ENCODE results near the gene CST3.
"Not testable (repeated sequence)": the region's sequence is repeated elsewhere in the genome, so short reads cannot be mapped to it uniquely, and the experiment has no call there.

DNA sequence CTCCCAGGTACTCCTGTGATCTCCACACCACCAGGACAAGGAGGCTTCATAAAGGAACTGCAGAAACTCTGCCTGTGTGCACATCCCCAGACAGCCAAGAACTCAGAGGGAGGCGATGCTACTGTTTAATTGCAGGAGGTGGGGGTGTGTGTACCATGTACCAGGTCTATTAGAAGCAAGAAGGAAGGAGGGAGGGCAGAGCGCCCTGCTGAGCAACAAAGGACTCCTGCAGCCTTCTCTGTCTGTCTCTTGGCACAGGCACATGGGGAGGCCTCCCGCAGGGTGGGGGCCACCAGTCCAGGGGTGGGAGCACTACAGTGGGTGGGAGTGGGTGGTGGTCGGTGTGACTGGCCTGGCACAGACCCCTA lies 47.8 kb upstream of the CST3 start:
- not testable (repeated sequence) for TF ChIP-seq POLR2AphosphoS5 (IDR thresholded peaks at IDR 0.05); MXI1 (conservative IDR thresholded peaks at IDR 0.05; ENCODE audit: poor library complexity, severe bottlenecking); SMC3 (conservative IDR thresholded peaks at IDR 0.05; ENCODE audit: poor library complexity); EZH2 (IDR thresholded peaks at IDR 0.05; ENCODE audit: borderline replicate concordance, insufficient read depth, low read length, poor library complexity, severe bottlenecking); TAF1 (IDR thresholded peaks at IDR 0.05; ENCODE audit: low read depth); RAD21 (conservative IDR thresholded peaks at IDR 0.05); EP300 (conservative IDR thresholded peaks at IDR 0.05; ENCODE audit: poor library complexity, severe bottlenecking)
- TF ChIP-seq, protein P1, sequence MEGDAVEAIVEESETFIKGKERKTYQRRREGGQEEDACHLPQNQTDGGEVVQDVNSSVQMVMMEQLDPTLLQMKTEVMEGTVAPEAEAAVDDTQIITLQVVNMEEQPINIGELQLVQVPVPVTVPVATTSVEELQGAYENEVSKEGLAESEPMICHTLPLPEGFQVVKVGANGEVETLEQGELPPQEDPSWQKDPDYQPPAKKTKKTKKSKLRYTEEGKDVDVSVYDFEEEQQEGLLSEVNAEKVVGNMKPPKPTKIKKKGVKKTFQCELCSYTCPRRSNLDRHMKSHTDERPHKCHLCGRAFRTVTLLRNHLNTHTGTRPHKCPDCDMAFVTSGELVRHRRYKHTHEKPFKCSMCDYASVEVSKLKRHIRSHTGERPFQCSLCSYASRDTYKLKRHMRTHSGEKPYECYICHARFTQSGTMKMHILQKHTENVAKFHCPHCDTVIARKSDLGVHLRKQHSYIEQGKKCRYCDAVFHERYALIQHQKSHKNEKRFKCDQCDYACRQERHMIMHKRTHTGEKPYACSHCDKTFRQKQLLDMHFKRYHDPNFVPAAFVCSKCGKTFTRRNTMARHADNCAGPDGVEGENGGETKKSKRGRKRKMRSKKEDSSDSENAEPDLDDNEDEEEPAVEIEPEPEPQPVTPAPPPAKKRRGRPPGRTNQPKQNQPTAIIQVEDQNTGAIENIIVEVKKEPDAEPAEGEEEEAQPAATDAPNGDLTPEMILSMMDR (IDR thresholded peaks at IDR 0.05; ENCODE audit: poor library complexity, severe bottlenecking): not testable (repeated sequence)
- TF ChIP-seq, protein P2, sequence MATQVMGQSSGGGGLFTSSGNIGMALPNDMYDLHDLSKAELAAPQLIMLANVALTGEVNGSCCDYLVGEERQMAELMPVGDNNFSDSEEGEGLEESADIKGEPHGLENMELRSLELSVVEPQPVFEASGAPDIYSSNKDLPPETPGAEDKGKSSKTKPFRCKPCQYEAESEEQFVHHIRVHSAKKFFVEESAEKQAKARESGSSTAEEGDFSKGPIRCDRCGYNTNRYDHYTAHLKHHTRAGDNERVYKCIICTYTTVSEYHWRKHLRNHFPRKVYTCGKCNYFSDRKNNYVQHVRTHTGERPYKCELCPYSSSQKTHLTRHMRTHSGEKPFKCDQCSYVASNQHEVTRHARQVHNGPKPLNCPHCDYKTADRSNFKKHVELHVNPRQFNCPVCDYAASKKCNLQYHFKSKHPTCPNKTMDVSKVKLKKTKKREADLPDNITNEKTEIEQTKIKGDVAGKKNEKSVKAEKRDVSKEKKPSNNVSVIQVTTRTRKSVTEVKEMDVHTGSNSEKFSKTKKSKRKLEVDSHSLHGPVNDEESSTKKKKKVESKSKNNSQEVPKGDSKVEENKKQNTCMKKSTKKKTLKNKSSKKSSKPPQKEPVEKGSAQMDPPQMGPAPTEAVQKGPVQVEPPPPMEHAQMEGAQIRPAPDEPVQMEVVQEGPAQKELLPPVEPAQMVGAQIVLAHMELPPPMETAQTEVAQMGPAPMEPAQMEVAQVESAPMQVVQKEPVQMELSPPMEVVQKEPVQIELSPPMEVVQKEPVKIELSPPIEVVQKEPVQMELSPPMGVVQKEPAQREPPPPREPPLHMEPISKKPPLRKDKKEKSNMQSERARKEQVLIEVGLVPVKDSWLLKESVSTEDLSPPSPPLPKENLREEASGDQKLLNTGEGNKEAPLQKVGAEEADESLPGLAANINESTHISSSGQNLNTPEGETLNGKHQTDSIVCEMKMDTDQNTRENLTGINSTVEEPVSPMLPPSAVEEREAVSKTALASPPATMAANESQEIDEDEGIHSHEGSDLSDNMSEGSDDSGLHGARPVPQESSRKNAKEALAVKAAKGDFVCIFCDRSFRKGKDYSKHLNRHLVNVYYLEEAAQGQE (IDR thresholded peaks at IDR 0.05; ENCODE audit: borderline replicate concordance): not testable (repeated sequence)
